DND-41 (cell line): Measurements from ENCODE around the gene NPIPB8.

Experiments used
- CTCF ChIP-seq: IDR thresholded peaks from 2 replicates; pipeline ENCODE4 v1.5.1; 2012; ENCODE audit warnings: borderline replicate concordance, low read length, moderate library complexity, mild to moderate bottlenecking; ENCODE audit not compliant: poor library complexity, severe bottlenecking; ENCODE audit errors: extremely low read depth
- EZH2 ChIP-seq: IDR thresholded peaks from 3 replicates; pipeline ENCODE4 v1.6.1; 2012; ENCODE audit warnings: borderline replicate concordance, low read depth, mild to moderate bottlenecking, moderate library complexity, low read length, inconsistent platforms; ENCODE audit not compliant: severe bottlenecking

- no peak for TF ChIP-seq CTCF
- TF ChIP-seq EZH2, result no peak
These were observed 35.3 kb upstream of the NPIPB8 start for GRCh38 chr16:28602529-28602928.
